H1 (cell line): ENCODE results near the gene HNRNPU.

Experiments used
- POLR2AphosphoS5 ChIP-seq: IDR thresholded peaks from 2 replicates; pipeline ENCODE4 v1.6.1; 2011; ENCODE audit warnings: low read depth, low read length
- SUZ12 ChIP-seq: fragments of 200-600 bp; sonication (generic); IDR thresholded peaks from 2 replicates; pipeline ENCODE4 v1.6.1; 2012; ENCODE audit warnings: mild to moderate bottlenecking, inconsistent platforms, low read length, moderate library complexity, mixed read lengths
- TAF1 ChIP-seq: IDR thresholded peaks from 2 replicates; pipeline ENCODE4 v1.6.1; 2011; ENCODE audit warnings: mild to moderate bottlenecking, low read depth, low read length
- TF ChIP-seq, protein P1 (sequence below): IDR thresholded peaks from 2 replicates; pipeline ENCODE4 v1.6.1; 2012; ENCODE audit warnings: inconsistent platforms

DNA sequence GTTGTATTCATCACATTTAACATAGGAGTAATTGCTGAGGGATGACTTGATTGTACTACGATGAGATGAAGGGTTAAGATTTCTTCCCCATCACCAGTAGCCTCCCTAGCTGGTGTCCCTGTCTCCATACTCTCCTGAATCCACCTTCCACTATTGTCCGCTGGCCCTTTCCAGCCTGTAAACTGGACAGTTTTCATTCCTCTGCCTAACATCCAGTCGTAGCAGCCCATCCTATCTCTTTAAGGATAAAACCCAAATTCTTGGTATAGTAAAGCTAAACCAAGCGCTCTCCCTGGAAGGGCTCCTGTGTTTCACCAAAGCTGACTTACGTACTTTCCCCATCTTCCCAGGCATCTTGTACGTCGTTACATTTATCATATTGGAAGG is 28.2 kb downstream of the HNRNPU start:
- TF ChIP-seq, protein P1, sequence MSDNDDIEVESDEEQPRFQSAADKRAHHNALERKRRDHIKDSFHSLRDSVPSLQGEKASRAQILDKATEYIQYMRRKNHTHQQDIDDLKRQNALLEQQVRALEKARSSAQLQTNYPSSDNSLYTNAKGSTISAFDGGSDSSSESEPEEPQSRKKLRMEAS: no peak
- TF ChIP-seq TAF1: no peak
- no peak; the same call in 1 of the 2 replicates for TF ChIP-seq POLR2AphosphoS5
- no peak for TF ChIP-seq SUZ12
